ENCODE measurements around the gene NDRG2.
A peak's percentile ranks its signal among the peaks of the same experiment; 100 is the strongest.

NDRG2 gene

GRCh38 chr14:21022686-21023085 is 2.2 kb downstream of the NDRG2 start:
- no CpG with 5 or more reads among the region's 5 CpGs for WGBS (ENCODE audit: insufficient coverage, insufficient read length)
- Histone ChIP-seq H3K27me3 (ENCODE audit: control insufficient read depth, insufficient read depth, low read length) (no peaks in the 10 kb centered on the region; the same call in 1 of the 2 replicates), H3K36me3 (ENCODE audit: control insufficient read depth, insufficient read depth, low read length) (no peaks in the 10 kb centered on the region)

GRCh38 chr14:21020977-21021545 is 3.8 kb downstream of the NDRG2 start:
- Histone ChIP-seq H3K9me3 (ENCODE audit: control insufficient read depth, insufficient read depth, low read length) (no peaks in the 10 kb centered on the region), H3K27ac (ENCODE audit: low read length) (no peak overlapping the region), H3K36me3 (ENCODE audit: control insufficient read depth, insufficient read depth, low read length) (no peaks in the 10 kb centered on the region), H3K4me1 (ENCODE audit: control insufficient read depth, insufficient read depth, low read length) (no peaks in the 10 kb centered on the region), H3K27me3 (ENCODE audit: control insufficient read depth, insufficient read depth, low read length) (no peaks in the 10 kb centered on the region; the same call in 1 of the 2 replicates), H3K4me3 (ENCODE audit: low read length) (no peak overlapping the region)
- WGBS (ENCODE audit: insufficient coverage, insufficient read length), result no CpG with 5 or more reads among the region's 5 CpGs
- no peak for DNase-seq (ENCODE audit: low read depth, low spot score)

More at GRCh38 chr14:21022686-21023085, 2.2 kb downstream of the NDRG2 start:
- Histone ChIP-seq H3K9me3 (ENCODE audit: control insufficient read depth, insufficient read depth, low read length) (no peaks in the 10 kb centered on the region), H3K4me3 (ENCODE audit: low read length) (no peak overlapping the region), H3K4me1 (ENCODE audit: control insufficient read depth, insufficient read depth, low read length) (peaks cover 10% of the 10 kb centered on the region), H3K27ac (ENCODE audit: low read length) (no peak overlapping the region)
- DNase-seq (ENCODE audit: low read depth, low spot score), result no peak

- no peaks in the 10 kb centered on the region for H3K36me3 ChIP-seq (ENCODE audit: control insufficient read depth, insufficient read depth, low read length)
- no peak overlapping the region for H3K27ac ChIP-seq (ENCODE audit: low read length)
- no peaks in the 10 kb centered on the region; the same call in 1 of the 2 replicates for H3K27me3 ChIP-seq (ENCODE audit: control insufficient read depth, insufficient read depth, low read length)
- no peaks in the 10 kb centered on the region for H3K9me3 ChIP-seq (ENCODE audit: control insufficient read depth, insufficient read depth, low read length)
- no peak overlapping the region for H3K4me3 ChIP-seq (ENCODE audit: low read length)
- no CpG with 5 or more reads among the region's 1 CpG for WGBS (ENCODE audit: insufficient coverage, insufficient read length)
- no peak for DNase-seq (ENCODE audit: low read depth, low spot score)
- no peaks in the 10 kb centered on the region; the same call in 1 of the 2 replicates for H3K4me1 ChIP-seq (ENCODE audit: control insufficient read depth, insufficient read depth, low read length)
Observed at GRCh38 chr14:21019366-21019765, 5.5 kb downstream of the NDRG2 start.

GRCh38 chr14:21018781-21019180 is 6.1 kb downstream of the NDRG2 start:
- WGBS (ENCODE audit: insufficient coverage, insufficient read length), result no CpG with 5 or more reads among the region's 3 CpGs
- no peaks in the 10 kb centered on the region; the same call in 1 of the 2 replicates for H3K4me1 ChIP-seq (ENCODE audit: control insufficient read depth, insufficient read depth, low read length)
- H3K36me3 ChIP-seq (ENCODE audit: control insufficient read depth, insufficient read depth, low read length), result no peaks in the 10 kb centered on the region
- DNase-seq (ENCODE audit: low read depth, low spot score), result no peak
- H3K9me3 ChIP-seq (ENCODE audit: control insufficient read depth, insufficient read depth, low read length), result no peaks in the 10 kb centered on the region
- H3K27me3 ChIP-seq (ENCODE audit: control insufficient read depth, insufficient read depth, low read length), result no peaks in the 10 kb centered on the region
- no peak overlapping the region for H3K4me3 ChIP-seq (ENCODE audit: low read length)
- H3K27ac ChIP-seq (ENCODE audit: low read length), result no peak overlapping the region

- no peaks in the 10 kb centered on the region; the same call in 1 of the 2 replicates for H3K4me1 ChIP-seq (ENCODE audit: control insufficient read depth, insufficient read depth, low read length)
- H3K9me3 ChIP-seq (ENCODE audit: control insufficient read depth, insufficient read depth, low read length), result no peaks in the 10 kb centered on the region
- DNase-seq (ENCODE audit: low read depth, low spot score), result no peak
- no peaks in the 10 kb centered on the region for H3K36me3 ChIP-seq (ENCODE audit: control insufficient read depth, insufficient read depth, low read length)
- WGBS (ENCODE audit: insufficient coverage, insufficient read length), result no CpG with 5 or more reads among the region's 7 CpGs
- H3K27me3 ChIP-seq (ENCODE audit: control insufficient read depth, insufficient read depth, low read length), result no peaks in the 10 kb centered on the region
- no peak overlapping the region for H3K27ac ChIP-seq (ENCODE audit: low read length)
- no peak overlapping the region for H3K4me3 ChIP-seq (ENCODE audit: low read length)
Observed at GRCh38 chr14:21018286-21018685, 6.6 kb downstream of the NDRG2 start.

- DNase-seq (ENCODE audit: low read depth, low spot score), result no peak
- Histone ChIP-seq H3K27me3 (ENCODE audit: control insufficient read depth, insufficient read depth, low read length) (no peaks in the 10 kb centered on the region), H3K4me3 (ENCODE audit: low read length) (no peak overlapping the region), H3K9me3 (ENCODE audit: control insufficient read depth, insufficient read depth, low read length) (no peaks in the 10 kb centered on the region), H3K36me3 (ENCODE audit: control insufficient read depth, insufficient read depth, low read length) (no peaks in the 10 kb centered on the region), H3K4me1 (ENCODE audit: control insufficient read depth, insufficient read depth, low read length) (no peaks in the 10 kb centered on the region; the same call in 1 of the 2 replicates), H3K27ac (ENCODE audit: low read length) (no peak overlapping the region)
- WGBS (ENCODE audit: insufficient coverage, insufficient read length), result no CpG with 5 or more reads among the region's 28 CpGs
Observed at GRCh38 chr14:21017528-21018245, 7.2 kb downstream of the NDRG2 start.

- Histone ChIP-seq H3K4me3 (ENCODE audit: low read length) (no peak overlapping the region), H3K9me3 (ENCODE audit: control insufficient read depth, insufficient read depth, low read length) (no peaks in the 10 kb centered on the region), H3K4me1 (ENCODE audit: control insufficient read depth, insufficient read depth, low read length) (no peaks in the 10 kb centered on the region; the same call in 1 of the 2 replicates), H3K27me3 (ENCODE audit: control insufficient read depth, insufficient read depth, low read length) (no peaks in the 10 kb centered on the region), H3K27ac (ENCODE audit: low read length) (no peak overlapping the region), H3K36me3 (ENCODE audit: control insufficient read depth, insufficient read depth, low read length) (no peaks in the 10 kb centered on the region)
- WGBS (ENCODE audit: insufficient coverage, insufficient read length), result no CpG with 5 or more reads among the region's 9 CpGs
- DNase-seq (ENCODE audit: low read depth, low spot score), result no peak
Observed at GRCh38 chr14:21016413-21017190, 8.3 kb downstream of the NDRG2 start.

GRCh38 chr14:21015312-21015711 is 9.5 kb downstream of the NDRG2 start:
- no CpG with 5 or more reads among the region's 6 CpGs for WGBS (ENCODE audit: insufficient coverage, insufficient read length)
- no peaks in the 10 kb centered on the region; the same call in 1 of the 2 replicates for H3K4me1 ChIP-seq (ENCODE audit: control insufficient read depth, insufficient read depth, low read length)
- no peak for DNase-seq (ENCODE audit: low read depth, low spot score)
- H3K4me3 ChIP-seq (ENCODE audit: low read length), result no peak overlapping the region
- H3K36me3 ChIP-seq (ENCODE audit: control insufficient read depth, insufficient read depth, low read length), result no peaks in the 10 kb centered on the region
- H3K27ac ChIP-seq (ENCODE audit: low read length), result no peak overlapping the region
- H3K9me3 ChIP-seq (ENCODE audit: control insufficient read depth, insufficient read depth, low read length), result no peaks in the 10 kb centered on the region
- H3K27me3 ChIP-seq (ENCODE audit: control insufficient read depth, insufficient read depth, low read length), result no peaks in the 10 kb centered on the region

GRCh38 chr14:21014761-21015190 is 10.1 kb downstream of the NDRG2 start:
- WGBS (ENCODE audit: insufficient coverage, insufficient read length), result no CpG with 5 or more reads among the region's 4 CpGs
- Histone ChIP-seq H3K4me3 (ENCODE audit: low read length) (no peak overlapping the region), H3K36me3 (ENCODE audit: control insufficient read depth, insufficient read depth, low read length) (no peaks in the 10 kb centered on the region), H3K4me1 (ENCODE audit: control insufficient read depth, insufficient read depth, low read length) (no peaks in the 10 kb centered on the region; the same call in 1 of the 2 replicates), H3K27me3 (ENCODE audit: control insufficient read depth, insufficient read depth, low read length) (no peaks in the 10 kb centered on the region), H3K9me3 (ENCODE audit: control insufficient read depth, insufficient read depth, low read length) (no peaks in the 10 kb centered on the region), H3K27ac (ENCODE audit: low read length) (no peak overlapping the region)
- DNase-seq (ENCODE audit: low read depth, low spot score), result peak; percentile 93

GRCh38 chr14:21011136-21011535 is 13.7 kb downstream of the NDRG2 start:
- H3K27me3 ChIP-seq (ENCODE audit: control insufficient read depth, insufficient read depth, low read length), result no peaks in the 10 kb centered on the region
- no peaks in the 10 kb centered on the region; the same call in 1 of the 2 replicates for H3K4me1 ChIP-seq (ENCODE audit: control insufficient read depth, insufficient read depth, low read length)
- no peaks in the 10 kb centered on the region for H3K9me3 ChIP-seq (ENCODE audit: control insufficient read depth, insufficient read depth, low read length)
- WGBS (ENCODE audit: insufficient coverage, insufficient read length), result no CpG with 5 or more reads among the region's 1 CpG
- H3K36me3 ChIP-seq (ENCODE audit: control insufficient read depth, insufficient read depth, low read length), result no peaks in the 10 kb centered on the region
- DNase-seq (ENCODE audit: low read depth, low spot score), result no peak
- no peak overlapping the region for H3K27ac ChIP-seq (ENCODE audit: low read length)
- H3K4me3 ChIP-seq (ENCODE audit: low read length), result no peak overlapping the region

Measured in iPS DF 6.9 (cell line).